Measurements from ENCODE around the gene CTSZ. TPM values are rescaled to one million over a fixed set of nuclear protein-coding genes. Genes with fewer than 3 reads are reported as not detected.

CTSZ gene
- total RNA-seq, 1 experiment from 2014 or later: 37.6 TPM

GRCh38 chr20:58992911-58993310 is 14.1 kb downstream of the CTSZ start:
- Histone ChIP-seq H2BK20ac (ENCODE audit: low read depth, low read length, poor library complexity, severe bottlenecking) (no peak overlapping the region), H3T11ph (ENCODE audit: low read length) (no peak overlapping the region), H2AFZ (ENCODE audit: low read length) (no peak overlapping the region), H3K27me3 (ENCODE audit: insufficient read depth, low read length) (no peaks in the 10 kb centered on the region), H3K4me2 (ENCODE audit: insufficient read depth, insufficient read length, low read length) (no peak overlapping the region), H4K91ac (ENCODE audit: insufficient read length, low read depth, low read length) (no peak overlapping the region), H3K4me1 (ENCODE audit: insufficient read depth, low read length) (no peaks in the 10 kb centered on the region), H3K79me2 (ENCODE audit: insufficient read depth, low read length) (no peaks in the 10 kb centered on the region), H3K27ac (ENCODE audit: insufficient read length, low read depth, low read length) (no peak overlapping the region), H2BK15ac (ENCODE audit: low read depth, low read length) (no peak overlapping the region), H3K56ac (ENCODE audit: insufficient read length, low read depth, low read length) (no peak overlapping the region), H4K20me1 (ENCODE audit: control insufficient read depth, insufficient read depth, insufficient read length) (no peaks in the 10 kb centered on the region), H2BK5ac (ENCODE audit: insufficient read length, low read length) (no peak overlapping the region), H2AK5ac (ENCODE audit: insufficient read length, low read length) (no peak overlapping the region), H2BK120ac (ENCODE audit: low read depth, low read length, poor library complexity, severe bottlenecking) (no peak overlapping the region), H3K18ac (ENCODE audit: insufficient read length, low read depth, low read length) (no peak overlapping the region), H3K14ac (ENCODE audit: insufficient read depth, low read length) (no peak overlapping the region), H3K9ac (ENCODE audit: extremely low read depth, insufficient read length, low read length) (no peak overlapping the region), H2BK12ac (ENCODE audit: insufficient read length, low read depth, low read length) (no peak overlapping the region), H3K9me3 (ENCODE audit: control insufficient read depth, low read depth, low read length) (no peaks in the 10 kb centered on the region), H4K5ac (ENCODE audit: insufficient read length, low read depth, low read length) (no peak overlapping the region), H4K8ac (replicated peaks; ENCODE audit: insufficient read length, low read depth, low read length) (no peak overlapping the region), H3K4ac (ENCODE audit: low read depth, low read length) (no peak overlapping the region), H3K23ac (ENCODE audit: insufficient read length, low read depth, low read length) (no peak overlapping the region), H3K79me1 (ENCODE audit: insufficient read depth, low read depth, low read length, poor library complexity, severe bottlenecking) (no peaks in the 10 kb centered on the region), H3K23me2 (ENCODE audit: insufficient read length, low read depth, low read length, poor library complexity, severe bottlenecking) (no peaks in the 10 kb centered on the region)
- no peak for TF ChIP-seq CTCF (conservative IDR thresholded peaks at IDR 0.05)
- DNase-seq: no peak
- Mint-ChIP-seq H3K9me3 (no peaks in the 10 kb centered on the region), H3K27ac (no peak overlapping the region), H3K36me3 (ENCODE audit: insufficient read depth in 1 of 3, low read depth in 3 of 3) (peaks cover 38 to 95% (median 92%) of the 10 kb centered on the region in 3 experiments), H3K4me1 (no peaks in the 10 kb centered on the region), H3K27me3 (ENCODE audit: low read depth) (no peaks in the 10 kb centered on the region; the same call in 1 of the 2 replicates), H3K4me3 (no peak overlapping the region)
- no CpG with 5 or more reads among the region's 3 CpGs for WGBS (ENCODE audit: extremely low coverage, insufficient read length, low lambda C conversion rate)

Data from H9 (cell line).